GM12878 (cell line): ENCODE measurements around the gene DNAH11. TPM values are rescaled to one million over a fixed set of nuclear protein-coding genes. Genes with fewer than 3 reads are reported as not detected.

ENCODE experiments used
- ATAC-seq: fragments of 200-7000 bp; cut with Tn5 transposase; 3 replicates; pipeline ENCODE4 v1.9.1; 2020; ENCODE audit warnings: mild to moderate bottlenecking, moderate library complexity
- BruUV-seq: library from RNA; stranded (reverse); fragments of 400-500 nt; replicated peaks from 2 replicates; lab custom pipeline; 2021; lab: Mats Ljungman, UMichigan
- CTCF ChIA-PET: fragments of 300-600 bp; sonication (Branson Sonifier 250); formaldehyde crosslinking; extraction: SDS; loops from one replicate; lab custom pipeline; 2021; ENCODE audit warnings: inconsistent platforms; lab: Yijun Ruan, JAX
- POLR2A ChIA-PET: fragments of 350-600 bp; formaldehyde crosslinking; extraction: SDS; loops from one replicate; lab custom pipeline; 2021; ENCODE audit warnings: inconsistent platforms; lab: Charles Lee
- RAD21 ChIA-PET: fragments of 300-600 bp; sonication (Branson Sonifier 250); formaldehyde crosslinking; loops from one replicate; lab custom pipeline; 2023; ENCODE audit warnings: antibody characterized with exemption; ENCODE audit not compliant: unreplicated experiment; lab: Charles Lee
- SMC1A ChIA-PET: fragments of 300-600 bp; sonication (Branson Sonifier 250); formaldehyde crosslinking; loops from one replicate; lab custom pipeline; 2023; ENCODE audit not compliant: unreplicated experiment, uncharacterized antibody; lab: Charles Lee
- DNase-seq: peaks from one replicate; pipeline ENCODE4 v3.0.0-alpha.2; 2011; ENCODE audit warnings: low read depth, low spot score
- FAIRE-seq: peaks from 3 replicates; lab custom pipeline; 2011; peaks lifted over from hg19 to GRCh38; lab: Jason Lieb, UNC
- H2AFZ ChIP-seq: 2 replicates; pipeline ENCODE4 v1.6.0; 2011; ENCODE audit warnings: low read depth, low read length, control low read depth; ENCODE audit not compliant: control insufficient read depth
- H3K27ac ChIP-seq: 2 replicates; pipeline ENCODE4 v1.5.1; 2011; ENCODE audit warnings: control low read depth; ENCODE audit not compliant: control insufficient read depth, insufficient read depth
- H3K27me3 ChIP-seq, 2 experiments: replicated peaks in 1 of 2; 2 replicates each; pipeline versions ENCODE4 v1.6.0 to v1.6.1; 2011; ENCODE audit warnings: low read length in 1 of 2; ENCODE audit not compliant: control insufficient read depth in 2 of 2, insufficient read depth in 2 of 2
- H3K36me3 ChIP-seq, 2 experiments: 2 replicates each; pipeline ENCODE4 v1.5.1; 2011; ENCODE audit warnings: low read length in 1 of 2; ENCODE audit not compliant: control insufficient read depth in 2 of 2, insufficient read depth in 2 of 2
- H3K4me1 ChIP-seq: 2 replicates; pipeline ENCODE4 v1.6.1; 2011; ENCODE audit warnings: mild to moderate bottlenecking, low read length, moderate library complexity, mixed read lengths; ENCODE audit not compliant: control insufficient read depth, insufficient read depth
- H3K4me2 ChIP-seq: 2 replicates; pipeline ENCODE4 v1.6.0; 2011; ENCODE audit warnings: control low read depth; ENCODE audit not compliant: control insufficient read depth, insufficient read depth
- H3K4me3 ChIP-seq: fragments of 200-600 bp; sonication (generic); 2 replicates; pipeline ENCODE4 v1.5.1; 2016
- H3K79me2 ChIP-seq: 2 replicates; pipeline ENCODE4 v1.6.0; 2011; ENCODE audit warnings: low read length; ENCODE audit not compliant: control insufficient read depth, insufficient read depth
- H3K9ac ChIP-seq: 2 replicates; pipeline ENCODE4 v1.8.0; 2011; ENCODE audit warnings: low read length, control low read depth, mixed read lengths; ENCODE audit not compliant: control insufficient read depth, insufficient read depth
- H3K9me3 ChIP-seq: replicated peaks from 3 replicates; pipeline ENCODE4 v1.5.1; 2011; ENCODE audit warnings: mild to moderate bottlenecking, low read length; ENCODE audit not compliant: control insufficient read depth, insufficient read depth
- H4K20me1 ChIP-seq: 2 replicates; pipeline ENCODE4 v1.6.0; 2011; ENCODE audit not compliant: control insufficient read depth, insufficient read depth
- ASH2L ChIP-seq: fragments of 300-600, 200-600 bp; sonication (generic); IDR thresholded peaks from 2 replicates; pipeline ENCODE4 v1.6.1; 2017; ENCODE audit warnings: low read depth, mild to moderate bottlenecking, borderline replicate concordance
- CBX5 ChIP-seq: sonication (generic); IDR thresholded peaks from 2 replicates; pipeline ENCODE4 v1.6.1; 2016; ENCODE audit warnings: low read depth, moderate library complexity, mild to moderate bottlenecking, inconsistent platforms
- ESRRA ChIP-seq: IDR thresholded peaks from 2 replicates; pipeline ENCODE4 v1.6.1; 2012; ENCODE audit warnings: mild to moderate bottlenecking, low read length, improper control_type of control experiment
- EZH2 ChIP-seq: IDR thresholded peaks from 2 replicates; pipeline ENCODE4 v1.6.1; 2012; ENCODE audit warnings: low read depth, mild to moderate bottlenecking, control low read depth, inconsistent platforms, low read length, borderline replicate concordance; ENCODE audit not compliant: control insufficient read depth
- FOS ChIP-seq: IDR thresholded peaks from 3 replicates; pipeline ENCODE4 v1.6.1; 2011; ENCODE audit warnings: borderline replicate concordance; ENCODE audit not compliant: insufficient read length; ENCODE audit errors: extremely low read depth
- FOXK2 ChIP-seq: fragments of 450-650 bp; IDR thresholded peaks from 2 replicates; pipeline ENCODE4 v1.6.1; 2017; ENCODE audit warnings: mild to moderate bottlenecking, moderate library complexity
- GATAD2B ChIP-seq: fragments of 450-650 bp; conservative IDR thresholded peaks from 2 replicates; pipeline ENCODE4 v1.6.1; 2017; ENCODE audit warnings: low read depth, mild to moderate bottlenecking, moderate library complexity
- HDAC6 ChIP-seq: fragments of 200-600 bp; sonication (generic); IDR thresholded peaks from one replicate; pipeline ENCODE4 v1.8.0; 2017; ENCODE audit warnings: antibody characterized with exemption; ENCODE audit not compliant: unreplicated experiment
- JUNB ChIP-seq: IDR thresholded peaks from 2 replicates; pipeline ENCODE4 v1.6.1; 2016; ENCODE audit warnings: antibody characterized with exemption, mild to moderate bottlenecking
- JUND ChIP-seq: IDR thresholded peaks from 2 replicates; pipeline ENCODE4 v1.6.1; 2012; ENCODE audit warnings: low read depth, mild to moderate bottlenecking, low read length, improper control_type of control experiment, moderate library complexity
- KLF5 ChIP-seq: fragments of 450-650 bp; IDR thresholded peaks from 2 replicates; pipeline ENCODE4 v1.6.1; 2014; ENCODE audit warnings: mild to moderate bottlenecking; ENCODE audit not compliant: partially characterized antibody
- MXI1 ChIP-seq: fragments of 150-350 bp; IDR thresholded peaks from 2 replicates; pipeline ENCODE4 v1.6.1; 2011; ENCODE audit warnings: low read depth, mild to moderate bottlenecking, inconsistent platforms, low read length, improper control_type of control experiment
- NFYA ChIP-seq: IDR thresholded peaks from 2 replicates; pipeline ENCODE4 v1.6.1; 2011; ENCODE audit warnings: low read depth, mild to moderate bottlenecking, low read length, improper control_type of control experiment, borderline replicate concordance
- NRF1 ChIP-seq: conservative IDR thresholded peaks from 2 replicates; pipeline ENCODE4 v1.6.1; 2011; ENCODE audit warnings: mild to moderate bottlenecking, low read depth, low read length, improper control_type of control experiment
- SIX5 ChIP-seq: IDR thresholded peaks from 2 replicates; pipeline ENCODE4 v1.6.1; 2011; ENCODE audit warnings: mild to moderate bottlenecking, low read depth, low read length, moderate library complexity; ENCODE audit not compliant: severe bottlenecking
- SUZ12 ChIP-seq: fragments of 200-600 bp; sonication (generic); IDR thresholded peaks from one replicate; pipeline ENCODE4 v1.6.1; 2018; ENCODE audit warnings: antibody characterized with exemption, mild to moderate bottlenecking; ENCODE audit not compliant: unreplicated experiment
- TBL1XR1 ChIP-seq: IDR thresholded peaks from 2 replicates; pipeline ENCODE4 v1.6.1; 2012; ENCODE audit warnings: low read depth, low read length, improper control_type of control experiment
- ZBTB33 ChIP-seq: fragments of 450-650 bp; IDR thresholded peaks from 2 replicates; pipeline ENCODE4 v1.6.1; 2017; ENCODE audit warnings: mild to moderate bottlenecking
- ZNF592 ChIP-seq: fragments of 450-650 bp; IDR thresholded peaks from 2 replicates; pipeline ENCODE4 v1.6.1; 2017; ENCODE audit warnings: mild to moderate bottlenecking, moderate library complexity
- WGBS: methylation state at CpG from one replicate; pipeline ENCODE4 v1.1.6; 2016; ENCODE audit warnings: low lambda C conversion rate; ENCODE audit not compliant: insufficient replicate concordance, insufficient coverage; ENCODE audit errors: missing lambda C conversion rate; 5-methylcytosine and 5-hydroxymethylcytosine counted together
- in situ Hi-C: fragments of 300-500 bp; cut with MboI; formaldehyde crosslinking; loops from 9 replicates; pipeline ENCODE4 v1.14.3; 2018; ENCODE audit warnings: mixed read lengths
- intact Hi-C: fragments of 100-400 bp; cut with micrococcal nuclease; formaldehyde crosslinking; loops from one replicate; pipeline ENCODE4 v1.14.2; 2022; ENCODE audit not compliant: unreplicated experiment
- polyA plus RNA-seq, 11 experiments: library from polyadenylated mRNA; depleted of rRNA in 4 of 11; unstranded in 6 of 11; stranded (reverse) in 5 of 11; fragments of >200 nt; fragmentation: Nextera tagmentation in 4 of 11; fragmentation: Illumina TruSeq in 1 of 11; extraction: Ambion mirVana in 4 of 11; extraction: Trizol in 1 of 11; gene quantifications; 1 replicate in 1 of 11; 2 replicates in 10 of 11; pipeline versions ENCODE4 v1.2.1 to v1.2.3, GENCODE V29; 2011 to 2016; ENCODE audit warnings: inconsistent platforms in 2 of 11, missing spikeins in 2 of 11, low read depth in 1 of 11
- total RNA-seq, 4 experiments: library from RNA; depleted of rRNA in 3 of 4; stranded (reverse); fragments of >200 nt in 3 of 4; fragmentation: Illumina TruSeq in 1 of 4; extraction: Trizol in 1 of 4; gene quantifications; 2 replicates each; pipeline versions ENCODE4 v1.2.1 to v1.2.3, GENCODE V29; 2013 to 2021

Gene DNAH11
- total and polyA plus RNA-seq, 10 of the 15 experiments (the other 5 are each of a cell fraction or from before 2014, with no cell fraction given) = 0.03 to 0.56 (median 0.10) TPM

GRCh38 chr7:21508538-21508937 is 34.3 kb upstream of the DNAH11 start:
- 98% methylated on average over 3 of the region's 3 CpGs for WGBS
- DNase-seq (no peak), ATAC-seq (no peak), FAIRE-seq (no peak)
- Histone ChIP-seq H3K4me3 (no peak overlapping the region), H3K4me2 (no peak overlapping the region), H4K20me1 (no peaks in the 10 kb centered on the region), H3K9ac (no peak overlapping the region), H3K27me3 (no peaks in the 10 kb centered on the region), H3K27ac (no peak overlapping the region), H2AFZ (no peak overlapping the region), H3K4me1 (no peaks in the 10 kb centered on the region), H3K9me3 (peaks cover 2% of the 10 kb centered on the region; the same call in 2 of the 3 replicates), H3K79me2 (no peaks in the 10 kb centered on the region), H3K36me3 (peaks cover 3 to 8% of the 10 kb centered on the region in 2 experiments; a peak in 2 of 4 replicates)
- TF ChIP-seq HDAC6 (no peak), JUNB (no peak), NFYA (no peak), SUZ12 (no peak), MXI1 (no peak), JUND (no peak), TBL1XR1 (no peak), ESRRA (no peak), NRF1 (no peak), CBX5 (no peak), ZBTB33 (no peak), SIX5 (no peak), GATAD2B (no peak), EZH2 (no peak), FOXK2 (no peak), FOS (no peak), ASH2L (no peak), KLF5 (no peak), ZNF592 (no peak)
- intact Hi-C loops (loop anchor here (5.0 kb wide), 1 partner anchor 251 kb away; no protein-coding TSS in a partner anchor), in situ Hi-C loops (loop anchor here (5.0 kb wide), 1 partner anchor 251 kb away; no protein-coding TSS in a partner anchor)
- CTCF ChIA-PET = interaction anchor here (2.2 kb wide), 1 partner anchor 252 kb away, joined by 8 read pairs; no protein-coding TSS in a partner anchor
- SMC1A ChIA-PET = interaction anchor here (0.6 kb wide), 1 partner anchor 10 kb away, joined by 3 read pairs; no protein-coding TSS in a partner anchor
- POLR2A ChIA-PET = no interaction called here
- BruUV-seq = no TSS peak
- RAD21 ChIA-PET = no interaction called here
